Trophoblast cell (in vitro differentiated cells and primary cell): ENCODE results near the gene DDX3Y.

Experiments
- DNase-seq, 2 donors: peaks; one replicate each; pipeline ENCODE4 v3.0.0-alpha.2; 2016
- H2AFZ ChIP-seq: 2 replicates; pipeline ENCODE4 v1.6.1; 2013; ENCODE audit warnings: low read length, moderate library complexity, mild to moderate bottlenecking; ENCODE audit not compliant: insufficient read depth, poor library complexity
- H2AK5ac ChIP-seq: 2 replicates; pipeline ENCODE4 v1.6.1; 2013; ENCODE audit warnings: mild to moderate bottlenecking, low read length
- H2BK120ac ChIP-seq: 2 replicates; pipeline ENCODE4 v1.6.1; 2013; ENCODE audit warnings: low read length, mild to moderate bottlenecking, moderate library complexity; ENCODE audit not compliant: insufficient read depth, poor library complexity
- H2BK12ac ChIP-seq: 2 replicates; pipeline ENCODE4 v1.6.1; 2013; ENCODE audit warnings: mild to moderate bottlenecking, low read length, moderate library complexity
- H2BK5ac ChIP-seq: 2 replicates; pipeline ENCODE4 v1.6.1; 2013; ENCODE audit warnings: low read length, low read depth, moderate library complexity, mild to moderate bottlenecking; ENCODE audit not compliant: poor library complexity
- H3K14ac ChIP-seq: 2 replicates; pipeline ENCODE4 v1.6.1; 2013; ENCODE audit warnings: mild to moderate bottlenecking, low read length
- H3K18ac ChIP-seq: 2 replicates; pipeline ENCODE4 v1.6.1; 2013; ENCODE audit warnings: mild to moderate bottlenecking, low read length
- H3K23ac ChIP-seq: 2 replicates; pipeline ENCODE4 v1.6.1; 2013; ENCODE audit warnings: low read length
- H3K27ac ChIP-seq: 2 replicates; pipeline ENCODE4 v1.5.1; 2013; ENCODE audit warnings: low read depth, mild to moderate bottlenecking, inconsistent platforms, low read length, moderate library complexity
- H3K27me3 ChIP-seq: 2 replicates; pipeline ENCODE4 v1.6.1; 2013; ENCODE audit warnings: inconsistent platforms, mild to moderate bottlenecking, low read length, moderate library complexity; ENCODE audit not compliant: insufficient read depth
- H3K36me3 ChIP-seq, 2 experiments: 1 replicate in 1 of 2; 2 replicates in 1 of 2; pipeline ENCODE4 v1.6.1; 2013; ENCODE audit warnings: low read length in 2 of 2, mild to moderate bottlenecking in 2 of 2, moderate library complexity in 1 of 2; ENCODE audit not compliant: insufficient read depth in 2 of 2, control insufficient read depth in 1 of 2
- H3K4ac ChIP-seq: 2 replicates; pipeline ENCODE4 v1.6.1; 2013; ENCODE audit warnings: low read depth, mild to moderate bottlenecking, low read length, moderate library complexity
- H3K4me1 ChIP-seq, 2 experiments: 1 replicate in 1 of 2; 2 replicates in 1 of 2; pipeline ENCODE4 v1.6.1; 2013; ENCODE audit warnings: low read length in 2 of 2, mild to moderate bottlenecking in 2 of 2, moderate library complexity in 1 of 2; ENCODE audit not compliant: insufficient read depth in 2 of 2, control insufficient read depth in 1 of 2
- H3K4me2 ChIP-seq: 2 replicates; pipeline ENCODE4 v1.6.1; 2013; ENCODE audit warnings: inconsistent platforms, mild to moderate bottlenecking, low read length, moderate library complexity
- H3K4me3 ChIP-seq: 2 replicates; pipeline ENCODE4 v1.5.1; 2013; ENCODE audit warnings: mild to moderate bottlenecking, low read depth, low read length, inconsistent platforms
- H3K79me1 ChIP-seq: one replicate; pipeline ENCODE4 v1.6.1; 2013; ENCODE audit warnings: low read length
- H3K79me2 ChIP-seq: 2 replicates; pipeline ENCODE4 v1.6.1; 2013; ENCODE audit warnings: low read length, mild to moderate bottlenecking; ENCODE audit not compliant: control insufficient read depth, insufficient read depth, poor library complexity
- H3K9ac ChIP-seq: 2 replicates; pipeline ENCODE4 v1.6.1; 2013; ENCODE audit warnings: mild to moderate bottlenecking, low read length
- H3K9me3 ChIP-seq: 2 replicates; pipeline ENCODE4 v1.6.1; 2013; ENCODE audit warnings: low read depth, mild to moderate bottlenecking, control low read depth, inconsistent platforms, low read length; ENCODE audit not compliant: insufficient read depth
- H4K12ac ChIP-seq: 2 replicates; pipeline ENCODE4 v1.6.1; 2013; ENCODE audit warnings: low read depth, mild to moderate bottlenecking, low read length, moderate library complexity
- H4K8ac ChIP-seq: 2 replicates; pipeline ENCODE4 v1.6.1; 2013; ENCODE audit warnings: low read depth, mild to moderate bottlenecking, low read length, moderate library complexity
- H4K91ac ChIP-seq: one replicate; pipeline ENCODE4 v1.6.1; 2013; ENCODE audit warnings: low read depth, mild to moderate bottlenecking, low read length, moderate library complexity
- WGBS: extraction: QIAGEN DNeasy Blood & Tissue Kit; methylation state at CpG from one replicate; pipeline ENCODE4 v1.1.7; 2013; ENCODE audit warnings: missing lambda C conversion rate; ENCODE audit not compliant: insufficient read length, insufficient coverage; ENCODE audit errors: extremely low coverage; 5-methylcytosine and 5-hydroxymethylcytosine counted together

The DDX3Y gene

GRCh38 chrY:12928043-12928442 is 23.4 kb downstream of the DDX3Y start:
- Histone ChIP-seq H4K91ac (no peak overlapping the region), H2AFZ (no peak overlapping the region), H3K4ac (no peak overlapping the region), H3K18ac (no peak overlapping the region), H2BK12ac (no peak overlapping the region), H3K9me3 (no peaks in the 10 kb centered on the region), H2BK120ac (no peak overlapping the region), H3K4me3 (no peak overlapping the region), H3K27ac (no peak overlapping the region), H3K9ac (no peak overlapping the region), H3K4me1 (no peaks in the 10 kb centered on the region), H2BK5ac (no peak overlapping the region), H3K27me3 (no peaks in the 10 kb centered on the region), H4K8ac (no peak overlapping the region), H3K79me2 (no peaks in the 10 kb centered on the region), H3K36me3 (no peaks in the 10 kb centered on the region), H2AK5ac (no peak overlapping the region), H3K14ac (no peak overlapping the region), H3K79me1 (peaks cover 2% of the 10 kb centered on the region), H4K12ac (no peak overlapping the region), H3K4me2 (no peak overlapping the region), H3K23ac (no peak overlapping the region)
- no CpG with 5 or more reads among the region's 3 CpGs for WGBS
- DNase-seq: peak in 1 of 2 donors; percentile 7

- Histone ChIP-seq H4K91ac (no peak overlapping the region), H3K79me2 (no peaks in the 10 kb centered on the region), H3K18ac (no peak overlapping the region), H3K14ac (no peak overlapping the region), H3K4ac (no peak overlapping the region), H2AK5ac (no peak overlapping the region), H2BK12ac (no peak overlapping the region), H3K4me2 (no peak overlapping the region), H4K8ac (no peak overlapping the region), H3K4me1 (no peaks in the 10 kb centered on the region), H3K27me3 (no peaks in the 10 kb centered on the region), H3K4me3 (no peak overlapping the region), H3K79me1 (no peaks in the 10 kb centered on the region), H2BK120ac (no peak overlapping the region), H3K9me3 (no peaks in the 10 kb centered on the region), H3K9ac (no peak overlapping the region), H3K36me3 (no peaks in the 10 kb centered on the region), H2AFZ (no peak overlapping the region), H3K23ac (no peak overlapping the region), H3K27ac (no peak overlapping the region), H4K12ac (no peak overlapping the region), H2BK5ac (no peak overlapping the region)
- no CpG with 5 or more reads among the region's 5 CpGs for WGBS
- no peak for DNase-seq
These were observed 37.3 kb downstream of the DDX3Y start for GRCh38 chrY:12941725-12942687.
